ENCODE data around the gene PLCB4.

GRCh38 chr20:9506280-9506821 is 437.5 kb downstream of the PLCB4 start:
- TF ChIP-seq, protein P1, sequence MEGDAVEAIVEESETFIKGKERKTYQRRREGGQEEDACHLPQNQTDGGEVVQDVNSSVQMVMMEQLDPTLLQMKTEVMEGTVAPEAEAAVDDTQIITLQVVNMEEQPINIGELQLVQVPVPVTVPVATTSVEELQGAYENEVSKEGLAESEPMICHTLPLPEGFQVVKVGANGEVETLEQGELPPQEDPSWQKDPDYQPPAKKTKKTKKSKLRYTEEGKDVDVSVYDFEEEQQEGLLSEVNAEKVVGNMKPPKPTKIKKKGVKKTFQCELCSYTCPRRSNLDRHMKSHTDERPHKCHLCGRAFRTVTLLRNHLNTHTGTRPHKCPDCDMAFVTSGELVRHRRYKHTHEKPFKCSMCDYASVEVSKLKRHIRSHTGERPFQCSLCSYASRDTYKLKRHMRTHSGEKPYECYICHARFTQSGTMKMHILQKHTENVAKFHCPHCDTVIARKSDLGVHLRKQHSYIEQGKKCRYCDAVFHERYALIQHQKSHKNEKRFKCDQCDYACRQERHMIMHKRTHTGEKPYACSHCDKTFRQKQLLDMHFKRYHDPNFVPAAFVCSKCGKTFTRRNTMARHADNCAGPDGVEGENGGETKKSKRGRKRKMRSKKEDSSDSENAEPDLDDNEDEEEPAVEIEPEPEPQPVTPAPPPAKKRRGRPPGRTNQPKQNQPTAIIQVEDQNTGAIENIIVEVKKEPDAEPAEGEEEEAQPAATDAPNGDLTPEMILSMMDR (IDR thresholded peaks at IDR 0.05), result no peak
- TF ChIP-seq POLR2A (IDR thresholded peaks at IDR 0.05), result no peak

Data from lower leg skin (tissue), 3 donors.